Esophagus squamous epithelium (tissue), 4 donors: Measurements from ENCODE around the gene ANK3.

Experiments
- CTCF ChIP-seq, 6 experiments: fragments of 450-650 bp in 4 of 6; fragments of 200-600 bp in 2 of 6; sonication (generic) in 2 of 6; IDR thresholded peaks; one replicate each; pipeline ENCODE4 v1.5.1; 2016 to 2019; ENCODE audit warnings: antibody characterized with exemption in 6 of 6, mild to moderate bottlenecking in 4 of 6, moderate library complexity in 4 of 6
- POLR2A ChIP-seq, 4 donors: fragments of 450-650 bp; IDR thresholded peaks; one replicate each; pipeline ENCODE4 v1.6.1; 2017; ENCODE audit warnings: antibody characterized with exemption in 4 of 4, mild to moderate bottlenecking in 4 of 4, moderate library complexity in 3 of 4

- TF ChIP-seq CTCF (IDR thresholded peaks at IDR 0.05) (no peak), POLR2A (IDR thresholded peaks at IDR 0.05) (no peak)
These were observed 155.1 kb downstream of the ANK3 start for GRCh38 chr10:60234551-60234950.
